Liver (tissue), 9 donors: Measurements from ENCODE around the gene IQSEC2. TPM values are rescaled to one million over a fixed set of nuclear protein-coding genes. Genes with fewer than 3 reads are reported as not detected.

ENCODE experiments used
- DNase-seq: peaks from one replicate; pipeline ENCODE4 v3.0.0-alpha.2; 2017; ENCODE audit warnings: low spot score
- H3K27ac ChIP-seq, 2 donors: one replicate each; pipeline ENCODE4 v1.7.0; 2013; ENCODE audit warnings: inconsistent platforms in 2 of 2, low read length in 2 of 2, control low read depth in 1 of 2, low read depth in 1 of 2, mild to moderate bottlenecking in 1 of 2
- H3K27me3 ChIP-seq, 4 donors: one replicate each; pipeline versions ENCODE4 v1.6.1 to v1.7.0; 2013; ENCODE audit warnings: low read length in 3 of 4, inconsistent platforms in 1 of 4, mild to moderate bottlenecking in 1 of 4, moderate library complexity in 1 of 4; ENCODE audit not compliant: control insufficient read depth in 4 of 4, insufficient read depth in 4 of 4
- H3K36me3 ChIP-seq, 4 donors: one replicate each; pipeline versions ENCODE4 v1.6.1 to v1.7.0; 2013; ENCODE audit warnings: low read length in 3 of 4, mild to moderate bottlenecking in 3 of 4, low read depth in 1 of 4, moderate library complexity in 1 of 4; ENCODE audit not compliant: control insufficient read depth in 4 of 4, insufficient read depth in 3 of 4
- H3K4me1 ChIP-seq, 4 donors: one replicate each; pipeline versions ENCODE4 v1.6.1 to v1.7.0; 2013; ENCODE audit warnings: low read length in 3 of 4, mild to moderate bottlenecking in 3 of 4, moderate library complexity in 1 of 4; ENCODE audit not compliant: control insufficient read depth in 4 of 4, insufficient read depth in 4 of 4
- H3K4me3 ChIP-seq, 3 donors: one replicate each; pipeline versions ENCODE4 v1.6.1 to v1.7.0; 2013; ENCODE audit warnings: low read length in 3 of 3, control low read depth in 1 of 3, low read depth in 1 of 3, mild to moderate bottlenecking in 1 of 3
- H3K9ac ChIP-seq, 2 donors: one replicate each; pipeline ENCODE4 v1.7.0; 2013; ENCODE audit warnings: low read length in 2 of 2, mild to moderate bottlenecking in 2 of 2, moderate library complexity in 2 of 2, control low read depth in 1 of 2, low read depth in 1 of 2
- H3K9me3 ChIP-seq, 4 donors: one replicate each; pipeline versions ENCODE4 v1.6.1 to v1.7.0; 2013; ENCODE audit warnings: low read length in 3 of 4; ENCODE audit not compliant: control insufficient read depth in 4 of 4
- ATF3 ChIP-seq: IDR thresholded peaks from 2 replicates; pipeline ENCODE4 v1.6.1; 2016; ENCODE audit warnings: antibody characterized with exemption
- CTCF ChIP-seq: fragments of 150-350 bp; IDR thresholded peaks from 2 replicates; pipeline ENCODE4 v1.5.1; 2017; ENCODE audit warnings: improper control_type of control experiment, low read depth, low read length; ENCODE audit not compliant: missing input control
- EGR1 ChIP-seq, 2 donors: IDR thresholded peaks; 2 replicates each; pipeline ENCODE4 v1.6.1; 2016 to 2018; ENCODE audit warnings: antibody characterized with exemption in 2 of 2, low read depth in 2 of 2
- FOXA1 ChIP-seq: IDR thresholded peaks from 2 replicates; pipeline ENCODE4 v1.6.1; 2016; ENCODE audit warnings: antibody characterized with exemption
- FOXA2 ChIP-seq: IDR thresholded peaks from 2 replicates; pipeline ENCODE4 v1.6.1; 2016; ENCODE audit warnings: antibody characterized with exemption
- GABPA ChIP-seq, 2 donors: IDR thresholded peaks in 1 of 2; conservative IDR thresholded peaks in 1 of 2; 2 replicates each; pipeline ENCODE4 v1.6.1; 2016; ENCODE audit warnings: antibody characterized with exemption in 2 of 2, mild to moderate bottlenecking in 1 of 2, moderate library complexity in 1 of 2
- HNF4A ChIP-seq, 2 donors: conservative IDR thresholded peaks; 2 replicates each; pipeline ENCODE4 v1.6.1; 2016; ENCODE audit warnings: antibody characterized with exemption in 2 of 2, mild to moderate bottlenecking in 2 of 2
- HNF4G ChIP-seq: IDR thresholded peaks from 2 replicates; pipeline ENCODE4 v1.6.1; 2016; ENCODE audit warnings: antibody characterized with exemption
- JUND ChIP-seq, 2 donors: IDR thresholded peaks; 2 replicates each; pipeline ENCODE4 v1.6.1; 2016; ENCODE audit warnings: antibody characterized with exemption in 2 of 2
- MAX ChIP-seq: IDR thresholded peaks from 2 replicates; pipeline ENCODE4 v1.6.1; 2016; ENCODE audit warnings: antibody characterized with exemption
- RAD21 ChIP-seq, 2 donors: IDR thresholded peaks; 2 replicates each; pipeline ENCODE4 v1.6.1; 2016; ENCODE audit warnings: antibody characterized with exemption in 2 of 2, mild to moderate bottlenecking in 2 of 2
- REST ChIP-seq: IDR thresholded peaks from 2 replicates; pipeline ENCODE4 v1.6.1; 2016; ENCODE audit warnings: antibody characterized with exemption, mild to moderate bottlenecking
- RXRA ChIP-seq, 2 donors: IDR thresholded peaks; 2 replicates each; pipeline ENCODE4 v1.6.1; 2017 to 2018; ENCODE audit warnings: antibody characterized with exemption in 2 of 2, mild to moderate bottlenecking in 1 of 2
- SP1 ChIP-seq: IDR thresholded peaks from 2 replicates; pipeline ENCODE4 v1.6.1; 2018; ENCODE audit warnings: antibody characterized with exemption, mild to moderate bottlenecking
- TAF1 ChIP-seq: conservative IDR thresholded peaks from 2 replicates; pipeline ENCODE4 v1.6.1; 2016; ENCODE audit warnings: antibody characterized with exemption, mild to moderate bottlenecking
- YY1 ChIP-seq: IDR thresholded peaks from 2 replicates; pipeline ENCODE4 v1.6.1; 2016; ENCODE audit warnings: antibody characterized with exemption, mild to moderate bottlenecking
- ZBTB33 ChIP-seq: IDR thresholded peaks from 2 replicates; pipeline ENCODE4 v1.6.1; 2016; ENCODE audit warnings: antibody characterized with exemption
- WGBS: extraction: QIAGEN DNeasy Blood & Tissue Kit; methylation state at CpG from one replicate; pipeline ENCODE4 v1.1.7; 2013; 5-methylcytosine and 5-hydroxymethylcytosine counted together
- polyA plus RNA-seq, 2 donors: library from polyadenylated mRNA; stranded (reverse) in 1 of 2; unstranded in 1 of 2; fragments of 200-250 nt in 1 of 2; fragments of >200 nt in 1 of 2; fragmentation: Nextera tagmentation in 1 of 2; extraction: Ambion mirVana in 1 of 2; gene quantifications; one replicate each; pipeline versions ENCODE4 v1.2.1 to v1.2.3, GENCODE V29; 2013 to 2015
- total RNA-seq, 2 donors: library from RNA; depleted of rRNA; stranded (reverse); fragments of >200 nt; gene quantifications; one replicate each; pipeline ENCODE4 v1.2.3, GENCODE V29; 2014
- donor health status: healthy.
- donor health status: healthy.
- donor health status: healthy.
- donor health status: healthy.
- donor health status: healthy.

Gene IQSEC2
- total and polyA plus RNA-seq, 4 donors, result 0.40 to 2.1 (median 1.4) TPM

DNA sequence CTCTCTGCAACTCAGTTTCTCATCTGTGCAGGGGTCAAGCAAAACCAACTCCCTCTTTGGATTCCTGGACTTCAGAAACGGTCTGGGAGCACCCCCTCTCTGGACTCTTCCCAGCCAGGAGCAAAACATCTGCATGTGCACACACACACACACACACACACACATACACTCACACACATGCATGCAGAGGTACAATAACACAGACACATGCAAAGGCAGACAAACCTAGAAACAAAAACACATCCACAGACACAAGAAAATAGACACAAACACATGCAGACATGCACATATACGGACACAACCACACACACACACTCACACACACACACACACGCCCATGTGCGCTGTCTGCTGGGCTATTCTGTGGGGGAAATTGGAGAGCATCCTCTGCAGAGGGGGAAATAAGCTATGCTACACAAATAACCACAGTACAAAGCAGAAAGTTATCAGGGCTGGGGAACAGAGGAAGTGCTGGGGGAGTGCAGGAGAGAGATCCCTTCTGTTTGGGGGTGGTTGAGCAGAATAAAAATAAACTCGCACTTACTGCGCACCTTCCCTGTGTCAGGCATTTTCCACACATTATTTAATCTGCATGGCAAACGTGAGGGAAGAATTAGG lies 19.9 kb downstream of the IQSEC2 start:
- 52% methylated on average over 7 of the region's 7 CpGs for WGBS
- no peak for DNase-seq
- Histone ChIP-seq H3K9me3 (no peaks in the 10 kb centered on the region), H3K9ac (no peak overlapping the region), H3K27ac (no peak overlapping the region), H3K4me3 (no peak overlapping the region), H3K36me3 (no peaks in the 10 kb centered on the region), H3K27me3 (no peaks in the 10 kb centered on the region), H3K4me1 (peaks cover 0 to 2% (median 0%) of the 10 kb centered on the region in 4 donors)
- TF ChIP-seq JUND (IDR thresholded peaks at IDR 0.05) (no peak), RAD21 (IDR thresholded peaks at IDR 0.05) (no peak), HNF4A (conservative IDR thresholded peaks at IDR 0.05) (no peak), FOXA2 (no peak), FOXA1 (no peak), SP1 (no peak), ATF3 (no peak), MAX (no peak), EGR1 (IDR thresholded peaks at IDR 0.05; ENCODE audit: low read depth in 2 of 2) (no peak), REST (no peak), GABPA (IDR thresholded peaks at IDR 0.05 in 1 of 2, conservative IDR thresholded peaks at IDR 0.05 in 1 of 2) (no peak)

- no peak for DNase-seq
- TF ChIP-seq YY1, result no peak
- no peak overlapping the region for H3K27ac ChIP-seq
- peaks cover 0 to 2% (median 0%) of the 10 kb centered on the region in 4 donors for H3K4me1 ChIP-seq
- H3K4me3 ChIP-seq, result no peak overlapping the region
- H3K9ac ChIP-seq, result no peak overlapping the region
- WGBS, result 88% methylated on average over 7 of the region's 7 CpGs
- no peaks in the 10 kb centered on the region for H3K27me3 ChIP-seq
- H3K36me3 ChIP-seq, result no peaks in the 10 kb centered on the region
- H3K9me3 ChIP-seq, result no peaks in the 10 kb centered on the region
These were observed 20.5 kb downstream of the IQSEC2 start for GRCh38 chrX:53260836-53261235.

DNA sequence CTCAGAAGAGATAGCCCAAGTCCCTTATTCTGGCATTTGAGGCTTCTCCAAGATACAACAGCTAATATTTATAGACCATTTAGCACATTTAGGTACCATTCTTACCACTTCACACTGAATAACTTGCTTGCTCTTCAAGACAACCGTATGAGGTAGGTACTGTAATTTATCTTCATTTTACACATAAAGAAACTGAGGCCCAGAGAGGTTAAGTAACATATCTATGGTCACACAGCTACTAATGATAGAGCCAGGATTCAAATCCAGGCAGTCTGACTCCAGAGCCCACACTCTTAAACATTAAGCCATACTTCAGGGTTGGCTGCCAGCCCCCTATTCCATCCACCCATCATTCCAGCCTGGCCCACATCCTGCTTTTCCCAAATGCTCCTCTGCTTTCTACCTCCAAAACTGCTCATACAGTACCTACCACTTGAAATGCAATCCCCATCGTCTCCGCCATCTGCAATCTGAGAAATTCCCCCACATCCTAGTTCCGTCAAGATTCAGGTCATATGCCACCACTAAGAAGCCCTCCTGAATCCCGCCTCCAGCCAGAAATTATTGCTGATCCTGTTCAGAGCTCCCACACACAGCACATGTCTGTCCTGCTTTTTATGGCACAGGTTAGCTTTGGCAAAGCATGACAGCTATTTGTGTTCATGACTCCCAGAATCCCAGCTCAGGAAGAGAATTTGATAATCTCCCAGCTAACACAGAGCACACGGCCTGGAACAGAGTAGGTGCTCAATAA lies 23.5 kb downstream of the IQSEC2 start:
- Histone ChIP-seq H3K27ac (no peak overlapping the region), H3K9me3 (no peaks in the 10 kb centered on the region), H3K4me3 (no peak overlapping the region), H3K9ac (no peak overlapping the region), H3K4me1 (no peaks in the 10 kb centered on the region), H3K27me3 (no peaks in the 10 kb centered on the region), H3K36me3 (no peaks in the 10 kb centered on the region)
- DNase-seq, result no peak
- 94% methylated on average over 6 of the region's 6 CpGs for WGBS
- TF ChIP-seq RXRA (IDR thresholded peaks at IDR 0.05) (no peak), RAD21 (IDR thresholded peaks at IDR 0.05) (no peak), ZBTB33 (no peak), CTCF (no peak), HNF4G (no peak), HNF4A (conservative IDR thresholded peaks at IDR 0.05) (no peak), JUND (IDR thresholded peaks at IDR 0.05) (no peak), SP1 (no peak), TAF1 (no peak)
